Stimulated activated naive CD4-positive, alpha-beta T cell treated with Interleukin-2 at 50 U/mL for 16 hours (primary cell): Measurements from ENCODE around the gene THY1.
"Not testable (repeated sequence)": the region's sequence is repeated elsewhere in the genome, so short reads cannot be mapped to it uniquely, and the experiment has no call there.

Experiments used
- DNase-seq: peaks from one replicate; lab custom pipeline; 2025; lab: John Stamatoyannopoulos, UW

Gene THY1

GRCh38 chr11:119417726-119418540 is 5.0 kb downstream of the THY1 start:
- DNase-seq = no peak

- no peak for DNase-seq
These were observed 6.1 kb downstream of the THY1 start for GRCh38 chr11:119416606-119417580.

- no peak for DNase-seq
These were observed 7.0 kb downstream of the THY1 start for GRCh38 chr11:119415966-119416365.

GRCh38 chr11:119415517-119415916 is 7.5 kb downstream of the THY1 start:
- DNase-seq = no peak

GRCh38 chr11:119414734-119415133 is 8.2 kb downstream of the THY1 start:
- no peak for DNase-seq

GRCh38 chr11:119414321-119414720 is 8.7 kb downstream of the THY1 start:
- DNase-seq = no peak

- DNase-seq = no peak
These were observed 10.9 kb downstream of the THY1 start for GRCh38 chr11:119412072-119412471.

- DNase-seq = no peak
These were observed 12.5 kb downstream of the THY1 start for GRCh38 chr11:119410501-119410900.

- DNase-seq = no peak
These were observed 13.2 kb downstream of the THY1 start for GRCh38 chr11:119409731-119410130.

- no peak for DNase-seq
These were observed 17.0 kb downstream of the THY1 start for GRCh38 chr11:119406005-119406404.

GRCh38 chr11:119405448-119405847 is 17.5 kb downstream of the THY1 start:
- DNase-seq = not testable (repeated sequence)

- no peak for DNase-seq
These were observed 18.1 kb downstream of the THY1 start for GRCh38 chr11:119404872-119405271.

- DNase-seq = no peak
These were observed 20.0 kb downstream of the THY1 start for GRCh38 chr11:119403021-119403420.

- DNase-seq = no peak
These were observed 20.5 kb downstream of the THY1 start for GRCh38 chr11:119402470-119402869.

GRCh38 chr11:119400860-119401259 is 22.1 kb downstream of the THY1 start:
- no peak for DNase-seq

GRCh38 chr11:119397740-119398139 is 25.2 kb downstream of the THY1 start:
- DNase-seq = no peak

GRCh38 chr11:119396835-119397234 is 26.1 kb downstream of the THY1 start:
- DNase-seq = no peak

- DNase-seq = no peak
These were observed 31.7 kb downstream of the THY1 start for GRCh38 chr11:119391275-119391674.

GRCh38 chr11:119389611-119390254 is 33.2 kb downstream of the THY1 start:
- no peak for DNase-seq

- DNase-seq = no peak
These were observed 34.9 kb downstream of the THY1 start for GRCh38 chr11:119388103-119388502.

- no peak for DNase-seq
These were observed 38.6 kb downstream of the THY1 start for GRCh38 chr11:119384332-119384731.

- not testable (repeated sequence) for DNase-seq
These were observed 40.5 kb downstream of the THY1 start for GRCh38 chr11:119382513-119382912.
